HUES48 (cell line): ENCODE results near the gene PHF21A.
"Not testable (repeated sequence)": the region's sequence is repeated elsewhere in the genome, so short reads cannot be mapped to it uniquely, and the experiment has no call there.

ENCODE experiments used
- H3K27ac ChIP-seq: one replicate; pipeline ENCODE4 v1.7.0; 2013; ENCODE audit warnings: low read depth, low read length, inconsistent platforms
- H3K27me3 ChIP-seq: 2 replicates; pipeline ENCODE4 v1.6.1; 2013; ENCODE audit warnings: mild to moderate bottlenecking, low read length; ENCODE audit not compliant: control insufficient read depth, insufficient read depth
- H3K36me3 ChIP-seq: 2 replicates; pipeline ENCODE4 v1.6.1; 2013; ENCODE audit warnings: low read length; ENCODE audit not compliant: control insufficient read depth, insufficient read depth
- H3K4me1 ChIP-seq: 2 replicates; pipeline ENCODE4 v1.6.1; 2013; ENCODE audit warnings: mild to moderate bottlenecking, low read length; ENCODE audit not compliant: control insufficient read depth, insufficient read depth
- H3K4me3 ChIP-seq: 2 replicates; pipeline ENCODE4 v1.5.1; 2013; ENCODE audit warnings: mild to moderate bottlenecking, low read depth, low read length
- H3K9ac ChIP-seq: 2 replicates; pipeline ENCODE4 v1.6.1; 2013; ENCODE audit warnings: mild to moderate bottlenecking, low read depth, low read length, moderate library complexity
- H3K9me3 ChIP-seq: 2 replicates; pipeline ENCODE4 v1.6.1; 2013; ENCODE audit warnings: low read length; ENCODE audit not compliant: control insufficient read depth, insufficient read depth

Gene PHF21A

GRCh38 chr11:45984192-45984591 lies 137.1 kb downstream of the PHF21A start:
- peaks cover 7% of the 10 kb centered on the region for H3K36me3 ChIP-seq
- H3K9ac ChIP-seq: no peak overlapping the region
- no peak overlapping the region for H3K4me3 ChIP-seq
- H3K27me3 ChIP-seq: no peaks in the 10 kb centered on the region
- H3K9me3 ChIP-seq: no peaks in the 10 kb centered on the region
- H3K4me1 ChIP-seq: peaks cover 31% of the 10 kb centered on the region
- peak overlapping the region; percentile 95 for H3K27ac ChIP-seq

- H3K9me3 ChIP-seq: no peaks in the 10 kb centered on the region
- peaks cover 13% of the 10 kb centered on the region for H3K36me3 ChIP-seq
- H3K27ac ChIP-seq: peak overlapping the region; percentile 95
- no peaks in the 10 kb centered on the region for H3K27me3 ChIP-seq
- H3K4me3 ChIP-seq: no peak overlapping the region
- H3K9ac ChIP-seq: peak overlapping the region; percentile 49
- H3K4me1 ChIP-seq: peaks cover 31% of the 10 kb centered on the region
Measured at GRCh38 chr11:45983471-45983845, 137.8 kb downstream of the PHF21A start.

GRCh38 chr11:45982656-45983470 lies 138.4 kb downstream of the PHF21A start:
- no peaks in the 10 kb centered on the region for H3K9me3 ChIP-seq
- H3K27ac ChIP-seq: peak overlapping the region; percentile 95
- peak overlapping the region; percentile 49 for H3K9ac ChIP-seq
- H3K4me3 ChIP-seq: peak overlapping the region; percentile 12; the same call in 1 of the 2 replicates
- peaks cover 16% of the 10 kb centered on the region for H3K36me3 ChIP-seq
- no peaks in the 10 kb centered on the region for H3K27me3 ChIP-seq
- H3K4me1 ChIP-seq: peaks cover 31% of the 10 kb centered on the region

- not testable (repeated sequence) for H3K27me3 ChIP-seq
- peak overlapping the region; percentile 95 for H3K27ac ChIP-seq
Measured at GRCh38 chr11:45981826-45982225, 139.4 kb downstream of the PHF21A start.

GRCh38 chr11:45974806-45975205 lies 146.4 kb downstream of the PHF21A start:
- peaks cover 34% of the 10 kb centered on the region for H3K36me3 ChIP-seq
- no peaks in the 10 kb centered on the region for H3K4me1 ChIP-seq
- no peaks in the 10 kb centered on the region for H3K27me3 ChIP-seq
- H3K27ac ChIP-seq: no peak overlapping the region
- H3K9ac ChIP-seq: no peak overlapping the region
- H3K9me3 ChIP-seq: no peaks in the 10 kb centered on the region
- no peak overlapping the region for H3K4me3 ChIP-seq

More at GRCh38 chr11:45981826-45982225, 139.4 kb downstream of the PHF21A start:
- Histone ChIP-seq H3K36me3 (peaks cover 19% of the 10 kb centered on the region), H3K4me1 (peaks cover 31% of the 10 kb centered on the region)
- H3K4me3 ChIP-seq, H3K9me3 ChIP-seq, H3K9ac ChIP-seq: not testable (repeated sequence)

GRCh38 chr11:45973601-45974000 lies 147.7 kb downstream of the PHF21A start:
- no peak overlapping the region for H3K9ac ChIP-seq

GRCh38 chr11:45968901-45969300 lies 152.4 kb downstream of the PHF21A start:
- Histone ChIP-seq H3K27me3 (no peaks in the 10 kb centered on the region), H3K9ac (no peak overlapping the region), H3K4me1 (no peaks in the 10 kb centered on the region), H3K27ac (no peak overlapping the region), H3K9me3 (no peaks in the 10 kb centered on the region), H3K4me3 (no peak overlapping the region), H3K36me3 (peaks cover 50% of the 10 kb centered on the region)

More at GRCh38 chr11:45973601-45974000, 147.7 kb downstream of the PHF21A start:
- H3K27ac ChIP-seq: no peak overlapping the region
- H3K27me3 ChIP-seq: no peaks in the 10 kb centered on the region
- H3K4me1 ChIP-seq: no peaks in the 10 kb centered on the region
- H3K36me3 ChIP-seq: peaks cover 34% of the 10 kb centered on the region
- no peak overlapping the region for H3K4me3 ChIP-seq
- H3K9me3 ChIP-seq: no peaks in the 10 kb centered on the region

- Histone ChIP-seq H3K9ac (no peak overlapping the region), H3K27ac (no peak overlapping the region), H3K4me1 (no peaks in the 10 kb centered on the region), H3K36me3 (peaks cover 54% of the 10 kb centered on the region), H3K4me3 (no peak overlapping the region), H3K9me3 (no peaks in the 10 kb centered on the region), H3K27me3 (no peaks in the 10 kb centered on the region)
Measured at GRCh38 chr11:45967506-45967905, 153.7 kb downstream of the PHF21A start.

GRCh38 chr11:45964911-45965389 lies 156.3 kb downstream of the PHF21A start:
- Histone ChIP-seq H3K9me3 (no peaks in the 10 kb centered on the region), H3K27me3 (no peaks in the 10 kb centered on the region), H3K4me1 (no peaks in the 10 kb centered on the region), H3K27ac (no peak overlapping the region), H3K4me3 (no peak overlapping the region), H3K9ac (no peak overlapping the region), H3K36me3 (peaks cover 61% of the 10 kb centered on the region)

GRCh38 chr11:45961751-45962240 lies 159.5 kb downstream of the PHF21A start:
- no peaks in the 10 kb centered on the region for H3K9me3 ChIP-seq
- H3K9ac ChIP-seq: no peak overlapping the region
- no peak overlapping the region for H3K27ac ChIP-seq
- no peaks in the 10 kb centered on the region for H3K4me1 ChIP-seq
- peaks cover 35% of the 10 kb centered on the region for H3K36me3 ChIP-seq
- H3K4me3 ChIP-seq: no peak overlapping the region
- no peaks in the 10 kb centered on the region for H3K27me3 ChIP-seq

GRCh38 chr11:45960387-45961095 lies 160.7 kb downstream of the PHF21A start:
- Histone ChIP-seq H3K4me1 (no peaks in the 10 kb centered on the region), H3K4me3 (no peak overlapping the region), H3K9ac (no peak overlapping the region), H3K9me3 (no peaks in the 10 kb centered on the region), H3K27me3 (no peaks in the 10 kb centered on the region), H3K27ac (no peak overlapping the region), H3K36me3 (peaks cover 33% of the 10 kb centered on the region)
